LHCN-M2 (cell line): ENCODE results near the gene ZNF536. TPM values are rescaled to one million over a fixed set of nuclear protein-coding genes. Genes with fewer than 3 reads are reported as not detected.

Experiments used
- DNase-seq: peaks from one replicate; pipeline ENCODE4 v3.0.0-alpha.2; 2012; ENCODE audit warnings: low read depth
- total RNA-seq: library from RNA; depleted of rRNA; stranded (reverse); fragments of >200 nt; gene quantifications from 2 replicates; pipeline ENCODE4 v1.2.3, GENCODE V29; 2014

The ZNF536 gene
- total RNA-seq, 1 experiment from 2014 or later: not detected

DNA sequence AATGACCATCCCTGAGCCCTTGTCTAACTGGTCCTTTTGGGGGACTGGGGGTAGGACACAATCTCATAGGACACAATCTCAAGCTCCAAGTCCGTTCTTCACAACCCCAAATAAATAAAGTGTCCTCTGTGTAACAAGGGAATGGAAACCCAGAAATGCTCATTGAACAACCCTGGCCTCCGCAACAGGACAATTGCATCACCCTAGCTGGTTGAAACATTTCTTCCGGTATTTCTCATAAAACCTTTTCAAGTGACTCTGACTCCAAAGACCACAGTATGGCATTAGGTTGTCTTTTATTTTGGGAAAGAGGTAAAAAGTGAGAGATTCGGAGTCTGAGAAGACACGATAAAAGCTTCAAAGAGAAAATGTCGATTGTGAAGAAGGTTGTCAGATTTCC, 186.6 kb downstream of the ZNF536 start:
- DNase-seq: no peak

- no peak for DNase-seq
Measured at GRCh38 chr19:30559446-30559845, 187.3 kb downstream of the ZNF536 start.

DNA sequence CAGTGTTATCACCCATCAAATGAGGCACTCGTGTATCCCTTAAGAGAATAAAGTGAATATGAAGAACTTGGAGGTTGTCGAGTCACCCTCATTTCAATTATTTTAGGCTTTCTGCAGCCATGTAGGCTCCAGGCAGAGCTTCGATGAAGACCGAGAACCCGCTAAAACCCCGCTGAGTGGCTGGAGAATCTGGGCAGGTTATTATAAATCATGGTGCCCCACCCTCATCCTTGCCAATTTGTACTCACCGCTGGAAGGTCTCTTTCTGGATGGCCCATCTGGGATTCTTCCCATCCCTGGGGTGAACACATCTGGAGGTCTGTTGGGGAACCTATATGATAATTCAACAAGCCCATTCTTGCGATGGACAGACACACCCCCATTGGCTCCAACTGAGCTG, 190.8 kb downstream of the ZNF536 start:
- DNase-seq: no peak

DNA sequence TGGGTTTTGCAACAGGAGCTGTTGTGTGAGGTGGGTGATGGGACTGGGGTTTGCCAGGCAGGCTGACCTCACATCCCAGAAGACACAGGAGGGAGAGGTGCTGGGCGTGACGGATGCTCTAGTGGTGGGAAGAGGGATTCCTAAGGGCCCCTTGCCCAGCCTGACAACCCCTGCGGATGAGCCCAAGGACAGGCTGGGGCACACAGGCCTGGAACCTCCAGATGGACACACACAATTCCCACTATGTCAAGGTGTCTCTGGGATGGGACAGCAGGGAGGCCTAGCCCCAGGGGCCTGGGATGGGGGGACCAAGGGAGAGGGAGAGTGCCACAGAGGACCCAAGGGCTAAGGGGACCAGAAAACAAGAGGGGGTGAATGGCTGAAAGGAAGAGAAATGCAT, 191.5 kb downstream of the ZNF536 start:
- DNase-seq: no peak

DNA sequence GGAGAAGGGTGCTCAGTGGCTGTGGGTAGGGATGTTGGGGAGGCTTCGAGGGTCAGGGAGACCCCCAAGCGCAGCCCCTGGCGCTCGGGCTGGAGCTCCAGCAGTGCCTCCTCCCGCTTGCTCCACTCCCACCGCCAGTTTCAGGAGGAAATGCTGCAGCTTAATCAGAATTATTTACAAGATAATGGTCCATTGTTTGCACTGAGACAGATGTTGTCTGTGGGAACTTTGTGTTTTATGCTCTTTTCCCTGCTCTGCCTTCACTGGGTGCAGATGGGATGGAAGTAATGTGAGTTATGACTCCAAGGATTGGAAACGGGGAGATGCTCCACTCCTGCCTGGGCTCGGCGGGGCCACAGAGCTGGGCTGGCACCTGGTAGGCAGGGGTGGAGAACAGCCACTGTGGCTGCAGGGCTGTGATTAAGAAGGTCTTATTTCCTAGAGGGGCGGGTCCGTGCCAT, 192.4 kb downstream of the ZNF536 start:
- no peak for DNase-seq

DNA sequence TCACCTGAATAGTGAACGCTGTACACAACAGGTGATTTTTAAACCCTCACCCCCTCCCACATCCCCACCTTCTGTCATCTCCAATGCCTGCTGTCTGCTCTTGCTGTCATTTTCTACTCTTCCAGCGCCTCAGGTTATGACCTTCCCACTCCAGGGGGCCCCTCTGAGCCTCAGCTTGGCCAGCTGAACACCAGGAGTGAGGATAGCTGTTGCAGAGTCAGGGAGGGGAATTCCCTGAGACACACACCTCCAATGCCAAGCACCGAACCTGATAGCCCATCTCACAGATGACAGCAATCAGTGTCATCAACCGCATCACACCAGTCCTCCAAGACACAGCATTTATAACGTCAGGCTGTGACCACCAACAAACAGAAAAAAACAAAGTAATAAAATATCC, 193.5 kb downstream of the ZNF536 start:
- DNase-seq: no peak

GRCh38 chr19:30566681-30567420, 194.7 kb downstream of the ZNF536 start:
- DNase-seq: no peak

DNA sequence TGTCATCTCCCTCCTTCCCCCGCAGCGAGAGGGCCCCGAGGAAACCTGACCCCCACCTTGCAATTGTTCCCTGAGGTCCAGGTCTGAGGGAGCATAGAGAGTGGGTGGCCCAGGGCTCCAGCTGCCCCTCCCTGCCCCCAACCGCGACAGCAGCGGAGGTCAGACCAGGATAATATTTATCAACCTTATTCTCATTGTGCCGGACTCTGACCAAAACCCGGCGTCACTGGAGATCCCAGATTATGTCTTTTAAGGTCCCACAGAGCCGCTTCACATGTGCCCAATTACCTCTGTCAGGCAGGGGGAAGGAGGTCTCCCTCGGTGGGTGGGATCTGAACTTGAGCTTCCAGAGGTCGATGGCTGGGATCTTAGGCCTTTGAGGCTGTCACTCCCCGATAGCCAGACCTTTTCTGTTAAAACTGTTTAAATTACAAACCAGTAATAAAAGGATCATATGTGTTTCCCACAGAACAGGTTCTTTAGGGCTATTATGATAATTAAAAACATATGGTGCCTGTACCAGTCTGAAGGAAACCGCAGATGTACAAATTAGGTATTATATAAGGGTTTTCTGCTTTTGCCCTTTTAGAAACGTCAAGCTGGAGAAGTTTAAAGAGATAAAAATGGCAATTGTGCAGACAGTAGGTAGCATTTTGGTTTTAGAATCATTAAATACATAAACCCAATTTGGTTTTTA, 195.5 kb downstream of the ZNF536 start:
- no peak for DNase-seq

DNA sequence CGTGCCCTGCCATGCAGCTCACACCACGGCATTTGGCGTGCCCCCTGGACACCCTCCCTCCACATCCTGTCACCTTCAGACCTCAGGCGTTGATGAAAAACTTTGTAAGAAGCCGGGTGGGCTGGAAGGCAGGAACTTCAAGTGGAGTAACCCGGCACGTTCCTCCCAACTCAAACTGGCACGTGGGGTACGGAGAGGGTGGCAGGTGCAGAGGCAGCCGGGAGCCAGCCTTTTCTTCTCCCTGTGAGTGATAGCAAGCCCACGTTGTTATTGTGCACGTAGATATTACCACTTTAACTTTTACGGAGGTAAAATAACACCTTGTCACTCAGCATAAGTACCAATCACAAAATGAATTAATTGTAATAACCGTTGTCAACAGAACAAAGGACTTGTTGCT, 198.0 kb downstream of the ZNF536 start:
- DNase-seq: no peak

GRCh38 chr19:30577551-30578105, 205.4 kb downstream of the ZNF536 start:
- DNase-seq: no peak

DNA sequence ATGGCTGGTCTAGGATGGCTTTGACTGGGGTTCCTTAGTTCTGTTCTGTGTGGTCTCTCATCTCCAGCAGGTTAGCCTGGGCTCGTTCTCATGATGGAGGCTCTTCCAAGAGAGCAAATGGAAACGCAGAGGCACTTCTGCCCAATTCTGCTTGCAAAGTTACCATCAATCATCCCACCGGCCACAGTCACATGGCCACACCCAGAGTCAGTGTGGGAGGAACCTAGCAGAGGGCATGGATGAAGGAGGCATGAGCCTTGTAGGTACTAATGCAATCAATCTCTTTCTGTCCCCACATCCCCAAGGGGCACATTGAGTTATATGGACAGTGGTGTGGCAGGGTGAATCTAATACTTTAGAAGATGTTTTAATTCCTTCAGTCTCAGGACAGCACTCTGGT, 207.2 kb downstream of the ZNF536 start:
- no peak for DNase-seq

- DNase-seq: no peak
Measured at GRCh38 chr19:30580673-30581072, 208.5 kb downstream of the ZNF536 start.

DNA sequence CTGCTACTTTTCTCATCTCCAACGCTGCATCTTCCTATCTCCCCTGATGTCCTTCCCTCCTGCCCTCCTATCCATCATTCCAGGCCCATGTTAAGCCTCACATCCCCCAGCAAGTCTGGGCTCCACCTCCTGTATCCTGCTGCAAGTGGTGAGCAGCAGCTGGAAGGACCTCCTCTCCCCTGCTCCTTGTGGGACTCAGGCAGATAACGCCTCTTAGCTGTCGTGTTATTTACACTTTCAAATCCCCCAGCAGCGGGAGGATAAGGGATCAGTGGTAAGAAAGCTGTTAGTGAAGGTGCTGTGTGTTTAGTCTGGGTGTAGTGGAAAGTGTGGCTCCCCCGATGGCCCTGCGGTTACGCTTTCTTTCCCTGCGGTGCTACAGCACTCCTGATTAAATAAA, 211.9 kb downstream of the ZNF536 start:
- DNase-seq: no peak

DNA sequence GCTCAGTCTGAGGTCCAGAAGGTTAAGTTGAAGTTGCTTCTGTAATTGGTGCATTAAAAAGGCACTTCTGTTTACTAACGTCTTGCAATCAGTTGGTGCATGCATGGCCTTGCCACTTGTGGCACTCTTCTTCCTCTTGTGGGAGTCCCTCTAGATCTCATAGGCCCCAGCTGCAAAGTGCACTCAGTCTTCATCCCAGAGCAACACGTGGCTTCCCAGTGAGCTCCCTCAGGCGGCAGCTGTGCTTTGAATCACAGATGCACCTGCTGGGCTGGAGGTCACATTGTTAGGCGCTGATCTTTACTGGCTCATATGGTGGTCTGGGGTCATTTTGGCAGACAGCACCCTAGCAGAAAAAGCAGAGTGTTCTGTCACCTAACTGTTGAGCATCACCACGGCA, 215.7 kb downstream of the ZNF536 start:
- no peak for DNase-seq

- DNase-seq: no peak
Measured at GRCh38 chr19:30590596-30591229, 218.5 kb downstream of the ZNF536 start.

GRCh38 chr19:30593356-30593755, 221.2 kb downstream of the ZNF536 start:
- no peak for DNase-seq

DNA sequence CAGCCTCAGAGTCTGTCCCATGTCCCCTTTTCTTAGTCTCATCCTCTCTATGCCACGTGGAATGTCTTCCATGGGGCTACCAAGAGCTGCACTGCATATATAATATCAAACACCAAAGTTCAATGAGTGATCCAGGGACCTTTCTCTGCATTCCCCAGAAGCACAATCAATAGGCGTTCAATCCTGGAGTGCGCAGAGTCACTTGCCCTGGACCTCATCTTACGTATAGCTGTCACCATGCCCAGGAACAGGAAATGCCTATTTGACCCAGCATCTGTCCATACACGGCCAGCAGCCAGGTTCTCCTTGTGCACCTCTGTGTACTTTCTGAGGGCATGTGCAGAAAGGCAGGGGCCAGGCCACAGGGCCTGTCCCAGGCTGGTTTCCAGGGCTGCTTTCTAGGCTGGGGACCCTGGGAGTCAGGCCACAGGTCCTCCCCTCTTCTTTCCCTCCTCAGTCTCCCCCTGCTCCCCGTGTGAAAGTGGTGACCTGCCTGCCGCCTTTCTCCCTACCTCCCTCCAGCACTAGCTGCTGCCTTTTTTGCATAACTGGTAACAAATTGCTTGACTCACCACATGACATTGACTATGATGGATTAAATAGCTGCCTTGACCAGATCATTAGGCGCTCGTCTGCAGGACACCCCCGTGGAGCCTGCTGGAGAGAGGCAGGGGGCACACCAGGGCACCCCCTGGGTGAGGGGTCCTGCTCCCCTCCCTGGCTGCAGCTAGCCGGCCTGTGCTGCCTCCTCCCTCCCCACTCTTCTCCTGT, 222.0 kb downstream of the ZNF536 start:
- no peak for DNase-seq

GRCh38 chr19:30596268-30596667, 224.1 kb downstream of the ZNF536 start:
- no peak for DNase-seq

DNA sequence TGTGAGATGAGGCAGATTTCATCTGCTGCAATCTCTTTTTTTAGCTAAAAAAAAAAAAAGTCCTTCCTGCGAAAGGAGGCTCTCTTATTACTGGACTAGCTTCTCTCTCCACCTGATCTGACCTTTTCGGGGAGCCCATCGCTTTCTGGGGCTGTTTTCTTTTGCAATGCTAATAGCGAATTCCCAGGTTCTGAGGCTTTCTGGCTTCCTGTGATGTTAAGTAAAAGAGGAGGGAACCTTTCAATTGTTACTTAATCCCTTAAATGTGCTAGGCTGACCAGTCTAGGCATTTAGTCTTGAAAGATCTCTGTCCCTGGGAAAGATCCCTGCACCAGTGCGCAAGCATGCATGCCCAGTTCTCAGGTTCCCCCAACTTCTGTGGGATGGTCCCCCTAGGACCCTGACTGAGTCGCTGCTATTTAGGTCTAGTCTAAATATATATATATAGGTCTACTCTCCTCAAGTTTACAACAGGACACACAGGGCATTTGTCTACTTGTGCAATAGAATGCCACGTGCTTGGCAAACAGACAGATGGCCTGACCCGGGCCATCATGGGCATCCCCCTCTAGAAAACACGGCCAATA, 224.7 kb downstream of the ZNF536 start:
- DNase-seq: no peak

DNA sequence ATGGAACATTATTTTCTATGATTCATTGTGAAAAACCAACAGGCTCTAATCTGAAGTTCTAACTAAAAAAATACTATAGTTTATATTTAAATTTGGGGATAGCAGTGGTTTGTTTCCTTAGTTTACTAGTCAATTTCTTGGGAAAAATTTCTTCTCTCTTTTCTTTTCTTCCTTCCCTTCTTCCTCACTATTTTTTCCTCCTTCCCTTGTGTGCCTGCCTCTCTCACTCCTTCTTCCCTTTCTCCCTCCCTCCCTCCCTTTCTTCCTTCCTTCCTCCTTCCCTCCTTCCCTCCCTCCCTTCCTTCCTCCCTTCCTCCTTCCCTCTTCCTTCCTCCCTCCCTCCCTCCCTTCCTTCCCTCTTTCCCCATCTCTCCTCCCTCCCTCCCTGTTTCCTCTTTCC, 226.5 kb downstream of the ZNF536 start:
- no peak for DNase-seq

GRCh38 chr19:30602661-30603350, 230.6 kb downstream of the ZNF536 start:
- DNase-seq: no peak
